Gastrocnemius medialis (tissue), 4 donors: ENCODE data around the gene PPP2R3B.

Experiments used
- POLR2A ChIP-seq, 2 donors: fragments of 450-650 bp; IDR thresholded peaks; one replicate each; pipeline ENCODE4 v1.6.1; 2017; ENCODE audit warnings: antibody characterized with exemption in 2 of 2, mild to moderate bottlenecking in 2 of 2, moderate library complexity in 2 of 2
- TF ChIP-seq, protein P1 (sequence below), 5 experiments: fragments of 450-650 bp in 3 of 5; fragments of 200-600 bp in 2 of 5; sonication (generic) in 2 of 5; IDR thresholded peaks in 4 of 5; conservative IDR thresholded peaks in 1 of 5; 1 replicate in 4 of 5; 2 replicates in 1 of 5; pipeline ENCODE4 v1.5.1; 2016 to 2019; ENCODE audit warnings: antibody characterized with exemption in 5 of 5, mild to moderate bottlenecking in 3 of 5, moderate library complexity in 3 of 5

GRCh38 chrX:374596-374995, 12.1 kb downstream of the PPP2R3B start:
- TF ChIP-seq, protein P1, sequence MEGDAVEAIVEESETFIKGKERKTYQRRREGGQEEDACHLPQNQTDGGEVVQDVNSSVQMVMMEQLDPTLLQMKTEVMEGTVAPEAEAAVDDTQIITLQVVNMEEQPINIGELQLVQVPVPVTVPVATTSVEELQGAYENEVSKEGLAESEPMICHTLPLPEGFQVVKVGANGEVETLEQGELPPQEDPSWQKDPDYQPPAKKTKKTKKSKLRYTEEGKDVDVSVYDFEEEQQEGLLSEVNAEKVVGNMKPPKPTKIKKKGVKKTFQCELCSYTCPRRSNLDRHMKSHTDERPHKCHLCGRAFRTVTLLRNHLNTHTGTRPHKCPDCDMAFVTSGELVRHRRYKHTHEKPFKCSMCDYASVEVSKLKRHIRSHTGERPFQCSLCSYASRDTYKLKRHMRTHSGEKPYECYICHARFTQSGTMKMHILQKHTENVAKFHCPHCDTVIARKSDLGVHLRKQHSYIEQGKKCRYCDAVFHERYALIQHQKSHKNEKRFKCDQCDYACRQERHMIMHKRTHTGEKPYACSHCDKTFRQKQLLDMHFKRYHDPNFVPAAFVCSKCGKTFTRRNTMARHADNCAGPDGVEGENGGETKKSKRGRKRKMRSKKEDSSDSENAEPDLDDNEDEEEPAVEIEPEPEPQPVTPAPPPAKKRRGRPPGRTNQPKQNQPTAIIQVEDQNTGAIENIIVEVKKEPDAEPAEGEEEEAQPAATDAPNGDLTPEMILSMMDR (IDR thresholded peaks at IDR 0.05 in 4 of 5, conservative IDR thresholded peaks at IDR 0.05 in 1 of 5), result no peak
- TF ChIP-seq POLR2A (IDR thresholded peaks at IDR 0.05), result no peak
